Keratinocyte (primary cell): ENCODE results near the gene ZNF506. TPM values are rescaled to one million over a fixed set of nuclear protein-coding genes. Genes with fewer than 3 reads are reported as not detected.
"Not testable (repeated sequence)": the region's sequence is repeated elsewhere in the genome, so short reads cannot be mapped to it uniquely, and the experiment has no call there.

Experiments used
- DNase-seq: peaks from one replicate; pipeline ENCODE4 v3.0.0-alpha.2; 2011; ENCODE audit warnings: low read depth, missing footprints, low spot score
- FAIRE-seq: peaks from 2 replicates; lab custom pipeline; 2011; peaks lifted over from hg19 to GRCh38; lab: Jason Lieb, UNC
- H2AFZ ChIP-seq: 2 replicates; pipeline ENCODE4 v1.6.0; 2012; ENCODE audit warnings: low read length, control low read depth, inconsistent platforms; ENCODE audit not compliant: control insufficient read depth
- H3K27ac ChIP-seq: 2 replicates; pipeline ENCODE4 v1.5.1; 2011; ENCODE audit warnings: low read length; ENCODE audit not compliant: control insufficient read depth, insufficient read depth
- H3K27me3 ChIP-seq: 3 replicates; pipeline ENCODE4 v1.6.0; 2011; ENCODE audit warnings: low read length; ENCODE audit not compliant: control insufficient read depth, insufficient read depth; ENCODE audit errors: extremely low read depth
- H3K36me3 ChIP-seq, 2 experiments: 2 replicates in 1 of 2; 3 replicates in 1 of 2; pipeline ENCODE4 v1.5.1; 2011; ENCODE audit warnings: low read length in 2 of 2, mild to moderate bottlenecking in 1 of 2; ENCODE audit not compliant: control insufficient read depth in 2 of 2, insufficient read depth in 2 of 2; ENCODE audit errors: extremely low read depth in 1 of 2
- H3K4me1 ChIP-seq: 3 replicates; pipeline ENCODE4 v1.5.1; 2011; ENCODE audit warnings: low read length; ENCODE audit not compliant: control insufficient read depth, insufficient read depth; ENCODE audit errors: extremely low read depth
- H3K4me2 ChIP-seq: 3 replicates; pipeline ENCODE4 v1.6.0; 2011; ENCODE audit warnings: low read depth, low read length; ENCODE audit not compliant: control insufficient read depth, insufficient read depth; ENCODE audit errors: extremely low read depth
- H3K4me3 ChIP-seq, 3 experiments: fragments of 200-600 bp in 1 of 3; sonication (generic) in 1 of 3; 2 replicates in 2 of 3; 3 replicates in 1 of 3; pipeline ENCODE4 v1.5.1; 2011 to 2016; ENCODE audit warnings: low read length in 3 of 3, mild to moderate bottlenecking in 3 of 3, control low read depth in 2 of 3, inconsistent platforms in 1 of 3, low read depth in 1 of 3, mixed read lengths in 1 of 3, mixed run types in 1 of 3, moderate library complexity in 1 of 3; ENCODE audit not compliant: control insufficient read depth in 2 of 3, insufficient read depth in 2 of 3; ENCODE audit errors: extremely low read depth in 1 of 3
- H3K79me2 ChIP-seq: 2 replicates; pipeline ENCODE4 v1.6.0; 2012; ENCODE audit warnings: low read length; ENCODE audit not compliant: control insufficient read depth, insufficient read depth
- H3K9ac ChIP-seq: 3 replicates; pipeline ENCODE4 v1.6.0; 2011; ENCODE audit warnings: low read length; ENCODE audit not compliant: control insufficient read depth, insufficient read depth; ENCODE audit errors: extremely low read depth
- H3K9me1 ChIP-seq: 3 replicates; pipeline ENCODE4 v1.6.0; 2011; ENCODE audit warnings: low read length; ENCODE audit not compliant: control insufficient read depth, insufficient read depth; ENCODE audit errors: extremely low read depth
- H3K9me3 ChIP-seq: 2 replicates; pipeline ENCODE4 v1.5.1; 2012; ENCODE audit warnings: low read depth, low read length; ENCODE audit not compliant: control insufficient read depth
- H4K20me1 ChIP-seq: 3 replicates; pipeline ENCODE4 v1.6.0; 2011; ENCODE audit warnings: low read length; ENCODE audit not compliant: control insufficient read depth, insufficient read depth; ENCODE audit errors: extremely low read depth
- EZH2 ChIP-seq: IDR thresholded peaks from one replicate; pipeline ENCODE4 v1.6.1; 2012; ENCODE audit warnings: inconsistent platforms, mild to moderate bottlenecking, low read length, moderate library complexity
- dilution Hi-C: fragments of 300-500 bp; cut with MboI; formaldehyde crosslinking; loops from one replicate; pipeline ENCODE4 v1.7.0; 2020; ENCODE audit warnings: low sequenced_read_pairs; ENCODE audit not compliant: extremely low pct_ligation_motif_present
- polyA plus RNA-seq, 5 experiments: library from polyadenylated mRNA; depleted of rRNA in 3 of 5; stranded (reverse) in 3 of 5; stranded (forward) in 1 of 5; unstranded in 1 of 5; fragments of >200 nt; gene quantifications; 1 replicate in 1 of 5; 2 replicates in 3 of 5; 3 replicates in 1 of 5; pipeline versions ENCODE4 v1.2.1 to v1.2.3, GENCODE V29; 2011 to 2012; ENCODE audit warnings: missing spikeins in 2 of 5, low read depth in 1 of 5, low replicate concordance in 1 of 5
- TF ChIP-seq, protein P1 (sequence below), 3 experiments: IDR thresholded peaks in 1 of 3; conservative IDR thresholded peaks in 1 of 3; optimal IDR thresholded peaks in 1 of 3; 2 replicates in 2 of 3; 3 replicates in 1 of 3; pipeline versions ENCODE3 to v1.5.1; 2011; ENCODE audit warnings: low read length in 3 of 3, mild to moderate bottlenecking in 3 of 3, moderate library complexity in 2 of 3, control low read depth in 1 of 3, inconsistent platforms in 1 of 3; ENCODE audit not compliant: insufficient read depth in 2 of 3; ENCODE audit errors: extremely low read depth in 1 of 3

Gene ZNF506
- polyA plus RNA-seq, 1 donor (not counting 4 experiments of a cell fraction or from before 2014, with no cell fraction given), result 9.7 TPM

DNA sequence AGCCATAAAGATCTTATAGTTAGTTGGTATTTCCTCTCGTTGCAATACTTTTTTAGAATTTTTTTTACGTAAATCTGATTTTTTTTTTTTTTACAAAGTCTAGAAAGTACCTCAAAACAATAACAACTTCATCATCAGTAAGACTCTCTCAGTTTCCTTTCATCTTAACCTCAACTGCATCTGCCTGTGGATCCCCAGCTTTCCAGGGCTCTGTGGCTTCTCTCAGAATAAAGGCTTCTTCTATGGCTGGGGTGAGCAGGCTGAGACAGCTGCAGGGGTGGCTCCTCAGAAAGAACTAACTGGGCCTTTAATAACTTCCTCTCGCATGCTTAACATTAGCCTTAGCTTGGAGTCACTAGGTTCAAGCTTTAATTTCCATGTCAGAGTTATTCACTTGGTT, 4.2 kb downstream of the ZNF506 start:
- no peak overlapping the region for H3K4me3 ChIP-seq
- dilution Hi-C loops, result no loop called here
- H3K4me2 ChIP-seq, result no peak overlapping the region
- FAIRE-seq, result no peak
- no peaks in the 10 kb centered on the region for H4K20me1 ChIP-seq
- no peak for DNase-seq
- no peaks in the 10 kb centered on the region for H3K27me3 ChIP-seq
- H2AFZ ChIP-seq, result no peak overlapping the region
- no peaks in the 10 kb centered on the region for H3K9me1 ChIP-seq
- peaks cover 53% of the 10 kb centered on the region for H3K79me2 ChIP-seq
- H3K4me1 ChIP-seq, result no peaks in the 10 kb centered on the region
- TF ChIP-seq, protein P1, sequence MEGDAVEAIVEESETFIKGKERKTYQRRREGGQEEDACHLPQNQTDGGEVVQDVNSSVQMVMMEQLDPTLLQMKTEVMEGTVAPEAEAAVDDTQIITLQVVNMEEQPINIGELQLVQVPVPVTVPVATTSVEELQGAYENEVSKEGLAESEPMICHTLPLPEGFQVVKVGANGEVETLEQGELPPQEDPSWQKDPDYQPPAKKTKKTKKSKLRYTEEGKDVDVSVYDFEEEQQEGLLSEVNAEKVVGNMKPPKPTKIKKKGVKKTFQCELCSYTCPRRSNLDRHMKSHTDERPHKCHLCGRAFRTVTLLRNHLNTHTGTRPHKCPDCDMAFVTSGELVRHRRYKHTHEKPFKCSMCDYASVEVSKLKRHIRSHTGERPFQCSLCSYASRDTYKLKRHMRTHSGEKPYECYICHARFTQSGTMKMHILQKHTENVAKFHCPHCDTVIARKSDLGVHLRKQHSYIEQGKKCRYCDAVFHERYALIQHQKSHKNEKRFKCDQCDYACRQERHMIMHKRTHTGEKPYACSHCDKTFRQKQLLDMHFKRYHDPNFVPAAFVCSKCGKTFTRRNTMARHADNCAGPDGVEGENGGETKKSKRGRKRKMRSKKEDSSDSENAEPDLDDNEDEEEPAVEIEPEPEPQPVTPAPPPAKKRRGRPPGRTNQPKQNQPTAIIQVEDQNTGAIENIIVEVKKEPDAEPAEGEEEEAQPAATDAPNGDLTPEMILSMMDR (optimal IDR thresholded peaks at IDR 0.05 in 1 of 3, IDR thresholded peaks at IDR 0.05 in 1 of 3, conservative IDR thresholded peaks at IDR 0.05 in 1 of 3; ENCODE audit: extremely low read depth in 1 of 3, insufficient read depth in 2 of 3, low read length in 3 of 3), result no peak
- no peak for TF ChIP-seq EZH2
- peaks cover 5% of the 10 kb centered on the region for H3K9me3 ChIP-seq
- no peak overlapping the region for H3K27ac ChIP-seq
- peaks cover 0 to 6% of the 10 kb centered on the region in 2 experiments for H3K36me3 ChIP-seq
- H3K9ac ChIP-seq, result no peak overlapping the region

DNA sequence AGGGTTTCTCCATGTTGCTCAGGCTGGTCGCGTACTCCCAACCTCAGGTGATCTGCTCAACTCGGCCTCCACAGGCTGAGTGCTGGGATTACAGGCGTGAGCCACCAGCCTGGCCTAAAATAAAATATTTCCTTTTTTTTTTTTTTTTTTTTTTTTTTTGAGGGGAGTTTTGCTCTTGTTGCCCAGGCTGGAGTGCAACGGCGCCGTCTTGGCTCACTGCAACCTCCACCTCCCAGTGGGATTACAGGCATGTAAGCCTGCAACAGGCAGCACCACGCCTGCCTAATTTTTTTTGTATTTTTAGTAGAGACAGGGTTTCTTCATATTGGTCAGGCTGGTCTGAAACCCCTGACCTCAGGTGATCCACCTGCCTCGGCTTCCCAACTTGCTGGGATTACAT, 4.9 kb downstream of the ZNF506 start:
- no peaks in the 10 kb centered on the region for H3K27me3 ChIP-seq
- peaks cover 53% of the 10 kb centered on the region for H3K79me2 ChIP-seq
- TF ChIP-seq EZH2, result no peak
- H3K9me3 ChIP-seq, result peaks cover 5% of the 10 kb centered on the region
- peaks cover 0 to 6% of the 10 kb centered on the region in 2 experiments for H3K36me3 ChIP-seq
- FAIRE-seq, result no peak
- H3K4me1 ChIP-seq, result no peaks in the 10 kb centered on the region
- H2AFZ ChIP-seq, result no peak overlapping the region
- dilution Hi-C loops, result no loop called here
- H4K20me1 ChIP-seq, result no peaks in the 10 kb centered on the region
- H3K9ac ChIP-seq, result no peak overlapping the region
- no peak overlapping the region for H3K27ac ChIP-seq
- DNase-seq, result no peak
- H3K4me2 ChIP-seq, result no peak overlapping the region
- no peak overlapping the region for H3K4me3 ChIP-seq
- no peaks in the 10 kb centered on the region for H3K9me1 ChIP-seq

GRCh38 chr19:19811999-19812398, 9.6 kb downstream of the ZNF506 start:
- dilution Hi-C loops, H3K9ac ChIP-seq, H3K4me2 ChIP-seq, H3K9me3 ChIP-seq, DNase-seq, FAIRE-seq, H3K27ac ChIP-seq, H3K4me1 ChIP-seq, H3K9me1 ChIP-seq, H3K36me3 ChIP-seq, H2AFZ ChIP-seq, H3K27me3 ChIP-seq, H3K4me3 ChIP-seq, H4K20me1 ChIP-seq: not testable (repeated sequence)
- H3K79me2 ChIP-seq, result peaks cover 24% of the 10 kb centered on the region
